Neural progenitor cell (in vitro differentiated cells): ENCODE results near the gene PLA2G4F. TPM values are rescaled to one million over a fixed set of nuclear protein-coding genes. Genes with fewer than 3 reads are reported as not detected.

ENCODE experiments used
- DNase-seq: peaks from one replicate; pipeline ENCODE4 v3.0.0-alpha.2; 2016; ENCODE audit warnings: low spot score
- H2AFZ ChIP-seq: fragments of 200-600 bp; sonication (generic); replicated peaks from 2 replicates; pipeline ENCODE4 v1.6.1; 2016; ENCODE audit warnings: antibody characterized with exemption
- H3F3A ChIP-seq: fragments of 200-600 bp; sonication (generic); 2 replicates; pipeline ENCODE4 v1.6.1; 2016; ENCODE audit warnings: antibody characterized with exemption, low read depth
- H3K27ac ChIP-seq: fragments of 200-600 bp; sonication (generic); 2 replicates; pipeline ENCODE4 v1.5.1; 2016; ENCODE audit warnings: mild to moderate bottlenecking
- H3K27me3 ChIP-seq: fragments of 200-600 bp; sonication (generic); 2 replicates; pipeline ENCODE4 v1.6.1; 2016; ENCODE audit warnings: mild to moderate bottlenecking, moderate library complexity
- H3K36me3 ChIP-seq: fragments of 200-600 bp; sonication (generic); 2 replicates; pipeline ENCODE4 v1.5.1; 2016
- H3K4me1 ChIP-seq: fragments of 200-600 bp; sonication (generic); 2 replicates; pipeline ENCODE4 v1.6.1; 2016; ENCODE audit warnings: mixed run types
- H3K4me2 ChIP-seq: fragments of 200-600 bp; sonication (generic); 2 replicates; pipeline ENCODE4 v1.6.1; 2016
- H3K4me3 ChIP-seq: fragments of 200-600 bp; sonication (generic); 2 replicates; pipeline ENCODE4 v1.5.1; 2016
- H3K79me2 ChIP-seq: fragments of 200-600 bp; sonication (generic); 2 replicates; pipeline ENCODE4 v1.6.1; 2016; ENCODE audit warnings: low read depth
- H3K9ac ChIP-seq: fragments of 200-600 bp; sonication (generic); 2 replicates; pipeline ENCODE4 v1.6.1; 2016
- H3K9me3 ChIP-seq: fragments of 200-600 bp; sonication (generic); 2 replicates; pipeline ENCODE4 v1.5.1; 2016; ENCODE audit warnings: low read depth
- H4K20me1 ChIP-seq: fragments of 200-600 bp; sonication (generic); 2 replicates; pipeline ENCODE4 v1.6.1; 2016; ENCODE audit warnings: low read depth
- H3K27ac Mint-ChIP-seq: 3 replicates; pipeline ENCODE4 v1.8.0; 2021; ENCODE audit warnings: mixed read lengths
- H3K27me3 Mint-ChIP-seq: 2 replicates; pipeline ENCODE4 v1.8.0; 2022; ENCODE audit warnings: low read depth, mild to moderate bottlenecking, inconsistent platforms, moderate library complexity, mixed read lengths; ENCODE audit not compliant: insufficient read depth
- H3K36me3 Mint-ChIP-seq: 3 replicates; pipeline ENCODE4 v1.8.0; 2021; ENCODE audit warnings: mixed read lengths
- H3K4me1 Mint-ChIP-seq: 3 replicates; pipeline ENCODE4 v1.8.0; 2021; ENCODE audit warnings: mixed read lengths
- H3K4me3 Mint-ChIP-seq: 3 replicates; pipeline ENCODE4 v1.8.0; 2021; ENCODE audit warnings: mild to moderate bottlenecking, moderate library complexity, mixed read lengths
- H3K9me3 Mint-ChIP-seq: 3 replicates; pipeline ENCODE4 v1.8.0; 2020; ENCODE audit warnings: mixed read lengths
- CTCF ChIP-seq: fragments of 200-600 bp; sonication (generic); IDR thresholded peaks from 2 replicates; pipeline ENCODE4 v1.5.1; 2017; ENCODE audit warnings: antibody characterized with exemption, mild to moderate bottlenecking
- EZH2 ChIP-seq: fragments of 200-600 bp; sonication (generic); IDR thresholded peaks from 2 replicates; pipeline ENCODE4 v1.6.1; 2017; ENCODE audit warnings: antibody characterized with exemption, mild to moderate bottlenecking, moderate library complexity
- EZH2phosphoT487 ChIP-seq: fragments of 200-600 bp; sonication (generic); IDR thresholded peaks from 2 replicates; pipeline ENCODE4 v1.6.1; 2017; ENCODE audit warnings: antibody characterized with exemption
- total RNA-seq: library from RNA; depleted of rRNA; stranded (reverse); fragments of >200 nt; gene quantifications from 2 replicates; pipeline ENCODE4 v1.2.3, GENCODE V29; 2015; ENCODE audit warnings: low replicate concordance

The PLA2G4F gene
- total RNA-seq, 1 donor from 2014 or later: not detected

GRCh38 chr15:42166225-42166940 lies 9.9 kb upstream of the PLA2G4F start:
- no peak overlapping the region for H3K4me3 Mint-ChIP-seq
- no peak overlapping the region for H2AFZ ChIP-seq
- no peaks in the 10 kb centered on the region for H4K20me1 ChIP-seq
- H3K4me2 ChIP-seq: no peak overlapping the region
- peaks cover 4% of the 10 kb centered on the region for H3K36me3 ChIP-seq
- peaks cover 31% of the 10 kb centered on the region for H3K36me3 Mint-ChIP-seq
- H3K9me3 ChIP-seq: no peaks in the 10 kb centered on the region
- H3K27ac ChIP-seq: no peak overlapping the region
- peak overlapping the region; percentile 30 for H3K27ac Mint-ChIP-seq
- no peaks in the 10 kb centered on the region for H3K79me2 ChIP-seq
- H3K9me3 Mint-ChIP-seq: no peaks in the 10 kb centered on the region
- no peak for DNase-seq
- H3F3A ChIP-seq: no peaks in the 10 kb centered on the region
- no peaks in the 10 kb centered on the region for H3K4me1 ChIP-seq
- no peak overlapping the region for H3K4me3 ChIP-seq
- H3K27me3 ChIP-seq: no peaks in the 10 kb centered on the region
- no peaks in the 10 kb centered on the region for H3K4me1 Mint-ChIP-seq
- H3K27me3 Mint-ChIP-seq: no peaks in the 10 kb centered on the region
- TF ChIP-seq CTCF: no peak
- H3K9ac ChIP-seq: no peak overlapping the region

DNA sequence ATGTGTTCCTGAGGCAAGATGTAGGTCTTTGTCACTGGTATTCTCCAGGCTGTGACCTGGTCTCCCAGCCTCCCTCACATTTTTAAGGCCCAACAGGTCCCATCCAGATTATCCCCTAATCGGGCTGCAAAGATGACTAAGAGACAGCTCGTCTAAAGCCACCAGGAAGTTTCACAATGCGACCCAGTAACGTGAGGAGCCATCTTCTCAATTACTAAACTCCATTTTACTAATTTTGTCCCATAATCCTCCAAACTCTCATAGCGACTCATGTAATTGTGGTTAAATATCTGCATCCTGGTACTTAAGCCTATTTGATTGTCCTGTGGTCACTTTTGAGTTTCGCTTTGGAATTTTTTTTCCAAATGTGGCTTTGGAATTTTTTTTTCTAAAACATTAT lies 8.7 kb upstream of the PLA2G4F start:
- H3K9ac ChIP-seq: no peak overlapping the region
- Mint-ChIP-seq H3K36me3 (peaks cover 31% of the 10 kb centered on the region), H3K4me1 (peaks cover under 1% of the 10 kb centered on the region), H3K27me3 (no peaks in the 10 kb centered on the region), H3K4me3 (no peak overlapping the region), H3K9me3 (no peaks in the 10 kb centered on the region), H3K27ac (no peak overlapping the region)
- H3K4me3 ChIP-seq: no peak overlapping the region
- no peak for DNase-seq
- H3K4me1 ChIP-seq: no peaks in the 10 kb centered on the region
- no peaks in the 10 kb centered on the region for H4K20me1 ChIP-seq
- TF ChIP-seq CTCF: no peak
- TF ChIP-seq EZH2phosphoT487: no peak
- TF ChIP-seq EZH2: no peak
- no peaks in the 10 kb centered on the region for H3K27me3 ChIP-seq
- H3K36me3 ChIP-seq: peaks cover 4% of the 10 kb centered on the region
- H3F3A ChIP-seq: no peaks in the 10 kb centered on the region
- H3K4me2 ChIP-seq: no peak overlapping the region
- no peak overlapping the region for H3K27ac ChIP-seq
- no peaks in the 10 kb centered on the region for H3K79me2 ChIP-seq
- H2AFZ ChIP-seq: no peak overlapping the region
- no peaks in the 10 kb centered on the region for H3K9me3 ChIP-seq

GRCh38 chr15:42163947-42164550 lies 7.6 kb upstream of the PLA2G4F start:
- peaks cover 6% of the 10 kb centered on the region for H3K4me1 Mint-ChIP-seq
- no peaks in the 10 kb centered on the region for H3K27me3 Mint-ChIP-seq
- Histone ChIP-seq H3K4me1 (no peaks in the 10 kb centered on the region), H3K79me2 (no peaks in the 10 kb centered on the region), H3K27ac (no peak overlapping the region), H4K20me1 (no peaks in the 10 kb centered on the region), H3K4me3 (no peak overlapping the region), H2AFZ (no peak overlapping the region), H3F3A (no peaks in the 10 kb centered on the region), H3K27me3 (no peaks in the 10 kb centered on the region), H3K9me3 (no peaks in the 10 kb centered on the region), H3K9ac (no peak overlapping the region), H3K4me2 (no peak overlapping the region), H3K36me3 (peaks cover 4% of the 10 kb centered on the region)
- no peak overlapping the region for H3K4me3 Mint-ChIP-seq
- peaks cover 34% of the 10 kb centered on the region for H3K36me3 Mint-ChIP-seq
- H3K9me3 Mint-ChIP-seq: no peaks in the 10 kb centered on the region
- DNase-seq: no peak
- no peak for TF ChIP-seq EZH2
- TF ChIP-seq CTCF: no peak
- no peak for TF ChIP-seq EZH2phosphoT487
- no peak overlapping the region for H3K27ac Mint-ChIP-seq
